Activated CD4-positive, CD25-positive, alpha-beta regulatory T cell treated with anti-CD3 and anti-CD28 coated beads, Interleukin-2, amount 50 U/mL, for 24 hours (primary cell): ENCODE measurements around the gene RNF111.
"Not testable (repeated sequence)": the region's sequence is repeated elsewhere in the genome, so short reads cannot be mapped to it uniquely, and the experiment has no call there.

ENCODE experiments used
- ATAC-seq, 2 donors: fragments of 150-1000 bp; cut with Tn5 transposase; one replicate each; pipeline ENCODE4 v1.10.0; 2021; ENCODE audit warnings: mild to moderate bottlenecking in 1 of 2, moderate library complexity in 1 of 2

The RNF111 gene

DNA sequence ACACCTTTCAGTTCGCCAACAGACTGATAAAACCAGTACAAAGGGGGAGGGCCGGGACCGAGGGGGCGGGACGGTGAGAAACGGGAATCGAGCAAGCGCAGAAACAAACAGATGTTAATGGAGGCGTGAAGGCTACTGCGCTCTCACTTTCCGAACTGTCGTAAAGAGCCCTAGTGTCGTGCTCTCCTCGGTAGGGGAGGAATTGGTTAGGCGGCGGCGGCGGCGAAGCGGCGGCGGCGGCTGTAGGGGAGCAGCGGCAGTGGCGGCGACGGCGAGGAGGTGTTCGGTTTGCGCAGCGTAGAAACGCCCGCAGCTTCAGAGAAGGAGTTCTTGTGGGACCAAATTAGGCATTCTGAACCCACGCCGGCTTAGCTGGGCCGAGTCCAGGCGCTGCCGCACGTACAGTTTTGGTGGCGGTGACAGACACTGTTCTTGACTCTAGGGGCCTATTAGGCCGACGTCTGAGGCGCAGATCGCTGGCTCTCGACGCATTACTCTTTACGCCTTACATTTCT is at the start of gene RNF111:
RNF111 (plus strand) TSS at position 173 of the 515 bp plus-strand sequence. CDS start 43,160 bp downstream, outside the sequence.
- ATAC-seq = peak; percentile 89 to 90

DNA sequence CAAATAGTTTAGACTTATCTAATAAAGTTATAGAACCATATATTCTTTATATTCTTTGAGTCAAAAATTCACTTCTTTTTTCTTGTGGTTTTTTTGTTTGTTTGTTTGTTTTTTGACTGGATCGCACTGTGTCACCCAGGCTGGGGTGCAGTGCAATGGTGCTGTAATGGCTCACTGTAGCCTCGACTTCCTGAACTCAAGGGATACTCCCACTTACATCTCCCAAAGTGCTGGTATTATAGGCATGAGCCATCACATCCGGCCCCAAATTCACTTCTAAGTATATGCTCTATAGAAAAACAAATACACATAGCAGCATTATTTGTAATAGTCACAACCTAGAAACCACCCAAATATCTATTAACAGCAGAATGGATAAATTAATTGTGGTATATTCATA is 40.3 kb upstream of the RNF111 start:
- ATAC-seq = no peak

GRCh38 chr15:58951388-58952007 is 36.0 kb upstream of the RNF111 start:
- no peak for ATAC-seq

DNA sequence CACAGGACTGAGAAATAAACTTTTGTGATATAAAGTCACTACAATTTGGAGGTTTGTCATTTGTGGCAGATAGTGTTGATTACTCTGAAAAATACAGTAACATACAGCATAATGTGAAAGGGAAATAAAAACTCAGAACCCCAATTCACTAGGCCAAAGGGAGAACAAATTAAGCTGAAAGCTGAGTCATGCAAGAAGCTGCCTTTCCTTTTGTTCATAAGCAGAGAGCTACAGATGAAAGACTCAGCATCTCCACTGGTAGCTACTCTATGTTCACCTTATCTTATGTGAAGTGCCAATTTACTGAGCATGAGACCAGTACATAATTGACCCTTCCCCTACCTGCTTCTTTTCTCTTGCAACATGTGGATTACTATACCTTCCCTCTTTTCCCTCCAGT is 34.7 kb upstream of the RNF111 start:
- peak in 1 of 2 donors; percentile 58 for ATAC-seq

DNA sequence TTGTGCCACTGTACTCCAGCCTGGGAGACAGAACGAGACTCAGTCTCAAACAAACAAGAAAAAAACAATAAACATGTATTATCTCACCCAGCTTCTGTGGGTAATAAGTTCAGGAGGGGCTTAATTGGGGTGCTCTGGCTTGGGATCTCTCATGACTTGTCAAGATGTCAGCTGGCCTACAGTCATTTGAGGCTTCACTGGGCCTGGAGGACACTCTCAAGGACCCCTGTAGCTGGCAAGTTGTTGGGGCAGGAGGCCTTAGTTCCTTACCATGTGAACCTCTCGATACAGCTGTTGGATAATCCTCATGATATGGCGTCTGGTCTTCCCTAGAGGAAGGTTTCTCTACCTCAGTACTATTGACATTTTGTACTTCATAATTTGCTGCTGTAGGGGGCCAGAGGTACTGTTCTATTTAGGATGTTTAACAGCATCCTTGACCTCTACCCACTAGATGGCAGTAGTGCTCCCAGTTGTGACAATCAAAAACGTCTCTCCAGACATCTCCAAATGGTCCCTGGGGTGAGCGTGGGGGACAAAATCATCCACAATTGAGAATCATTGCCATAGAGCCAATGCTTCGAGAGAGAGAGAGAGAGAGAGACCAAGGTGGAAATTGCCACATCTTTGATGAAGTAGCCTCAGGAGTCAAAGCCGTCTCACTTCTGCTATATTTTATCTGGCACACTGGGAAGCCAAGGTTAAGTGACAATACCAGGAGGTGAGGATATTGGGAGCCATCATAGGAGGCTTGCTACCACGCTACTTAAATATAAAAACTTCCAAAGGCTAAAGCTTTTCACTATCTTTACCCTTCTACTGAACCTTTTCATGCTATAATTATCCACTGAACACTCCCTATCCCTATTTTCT is 30.1 kb upstream of the RNF111 start:
- ATAC-seq = peak; percentile 74 to 82

DNA sequence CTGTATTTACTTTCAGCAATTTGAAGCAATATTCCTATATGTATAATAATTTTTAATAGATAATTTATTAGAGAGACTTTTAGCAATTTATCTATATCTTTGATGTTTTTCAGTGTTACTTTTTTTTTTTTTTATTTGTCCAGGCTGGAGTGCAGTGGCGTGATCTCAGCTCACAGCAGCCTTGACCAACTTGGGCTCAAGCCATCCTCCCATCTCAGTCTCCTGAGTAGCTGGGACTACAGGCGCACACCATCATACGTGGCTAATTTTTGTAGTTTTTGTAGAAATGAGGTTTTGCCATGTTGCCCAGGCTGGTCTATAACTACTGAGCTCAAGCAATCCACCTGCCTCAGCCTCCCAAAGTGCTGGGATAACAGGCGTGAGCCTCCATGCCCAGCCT is 28.7 kb upstream of the RNF111 start:
- no peak for ATAC-seq

- ATAC-seq = no peak
Observed at GRCh38 chr15:58962136-58962535, 25.3 kb upstream of the RNF111 start.

DNA sequence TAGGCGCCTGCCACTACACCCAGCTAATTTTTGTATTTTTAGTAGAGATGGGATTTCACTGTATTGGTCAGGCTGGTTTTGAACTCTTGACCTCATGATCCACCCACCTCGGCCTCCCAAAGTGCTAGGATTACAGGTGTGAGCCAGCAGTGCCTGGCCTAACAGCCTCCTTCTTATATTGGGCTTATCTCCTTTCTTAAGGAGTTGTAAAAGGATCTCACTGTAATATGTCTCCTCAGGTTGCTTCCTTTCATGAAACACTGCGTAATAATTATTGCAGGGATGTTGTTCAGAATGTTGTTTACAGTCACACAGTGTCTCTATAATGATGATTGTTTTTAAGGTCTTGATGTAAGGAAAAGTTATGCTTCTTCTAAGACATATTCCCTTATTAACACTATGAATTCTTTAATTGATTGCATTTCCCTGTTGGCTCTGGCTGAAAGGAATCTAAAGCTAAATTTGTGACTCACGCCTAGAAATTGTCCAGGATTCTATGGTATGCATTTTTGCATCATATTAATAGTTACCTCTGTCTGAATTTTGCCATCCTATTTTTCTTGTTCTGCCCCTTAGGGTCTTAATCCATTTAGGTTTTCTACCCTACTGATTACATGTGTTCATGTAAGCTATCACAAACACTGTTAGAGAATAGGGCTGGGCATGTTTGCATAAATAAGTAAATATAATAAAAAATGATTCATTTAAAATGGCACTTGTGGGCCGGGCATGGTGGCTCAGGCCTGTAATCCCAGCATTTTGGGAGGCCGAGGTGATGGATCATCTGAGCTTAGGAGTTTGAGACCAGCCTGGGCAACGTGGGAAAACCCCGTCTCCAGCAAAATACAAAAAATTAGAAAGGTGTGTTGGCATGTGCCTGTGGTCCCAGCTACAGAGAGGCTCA is 24.5 kb upstream of the RNF111 start:
- ATAC-seq = no peak

DNA sequence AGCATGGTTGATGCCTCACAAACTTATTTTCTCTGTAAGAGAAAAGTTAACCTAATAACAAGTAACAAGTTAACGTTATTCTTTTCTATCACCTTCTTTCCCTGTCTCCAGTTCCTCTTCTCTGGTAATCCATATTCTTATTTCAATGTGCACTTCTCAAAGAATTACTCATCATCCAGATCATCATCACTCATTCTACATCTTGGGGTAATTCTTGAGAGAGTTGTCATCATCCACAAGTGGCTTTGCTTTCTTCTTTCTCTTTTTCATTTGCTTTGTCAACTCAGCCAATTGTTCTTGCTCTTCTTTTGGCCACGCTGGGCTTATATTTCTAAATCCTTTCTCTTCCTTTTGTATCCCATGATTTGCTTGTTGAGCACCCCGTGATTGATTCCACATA is 20.8 kb upstream of the RNF111 start:
- peak in 1 of 2 donors; percentile 36 for ATAC-seq

GRCh38 chr15:58967479-58967878 is 20.0 kb upstream of the RNF111 start:
- no peak for ATAC-seq

DNA sequence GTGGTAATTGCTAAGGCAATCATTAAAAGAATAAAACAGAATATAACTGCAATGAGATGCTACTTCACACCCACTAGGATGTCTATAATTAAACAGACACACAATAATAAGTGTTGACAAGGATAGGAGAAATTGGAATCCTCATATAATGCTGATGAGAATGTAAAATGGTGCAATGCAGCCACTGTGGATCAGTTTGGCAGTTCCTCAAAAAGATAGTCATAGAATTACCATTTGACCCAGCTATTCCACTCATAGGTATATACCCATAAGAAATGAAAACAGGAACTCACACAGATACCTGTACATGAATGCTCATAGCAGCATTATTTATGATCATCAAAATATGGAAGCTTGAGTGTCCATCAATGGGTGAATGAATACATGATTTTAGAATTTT is 9.6 kb upstream of the RNF111 start:
- no peak for ATAC-seq

GRCh38 chr15:58980351-58980939 is 7.0 kb upstream of the RNF111 start:
- ATAC-seq = no peak

DNA sequence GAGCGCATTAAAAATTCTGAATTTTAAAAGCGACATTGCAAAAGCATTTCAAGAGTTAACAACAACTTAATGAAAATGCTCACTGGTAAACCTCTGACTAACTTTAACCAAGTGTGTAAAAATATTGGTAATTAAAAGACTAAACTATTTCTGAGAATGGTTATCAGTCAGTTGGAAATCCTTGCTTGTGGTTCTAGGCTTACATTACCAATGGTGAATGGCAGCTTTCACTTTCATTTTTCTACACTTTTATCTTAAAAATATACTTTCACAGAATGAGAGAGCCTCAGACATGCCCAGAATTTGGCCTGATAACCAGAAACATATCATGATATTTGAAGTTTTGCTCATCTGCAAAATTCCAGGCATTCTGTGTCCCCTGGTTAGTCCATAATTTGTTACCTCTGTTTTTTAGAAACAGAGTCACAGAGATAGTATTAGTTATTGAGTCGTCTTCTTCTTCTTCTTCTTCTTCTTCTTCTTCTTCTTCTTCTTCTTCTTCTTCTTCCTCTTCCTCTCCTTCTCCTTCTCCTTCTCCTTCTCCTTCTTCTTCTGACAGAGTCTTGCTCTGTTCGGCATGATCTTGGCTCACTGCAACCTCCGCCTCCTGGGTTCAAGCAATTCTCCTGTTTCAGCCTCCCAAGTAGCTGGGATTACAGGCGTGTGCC is 5.5 kb upstream of the RNF111 start:
- ATAC-seq = peak; percentile 62 to 68

DNA sequence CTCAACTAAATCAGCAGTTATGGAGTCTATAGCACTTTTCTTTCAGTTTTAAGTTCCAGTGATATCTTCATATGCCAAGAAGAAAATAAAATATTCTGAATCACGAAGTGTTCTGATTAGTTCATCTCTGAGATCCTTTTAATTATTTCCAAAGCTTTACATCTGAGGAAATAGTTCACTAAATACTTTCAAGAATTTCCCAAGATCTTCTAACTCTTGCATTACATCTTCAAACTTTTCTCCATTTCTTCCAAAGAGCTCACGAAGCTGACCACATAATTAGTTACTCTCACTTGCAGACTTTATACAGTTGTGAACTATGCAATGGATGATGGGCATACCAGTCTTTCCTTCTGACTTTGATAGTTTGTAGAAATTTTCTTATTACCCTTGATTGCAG is 4.2 kb upstream of the RNF111 start:
- no peak for ATAC-seq

- no peak for ATAC-seq
Observed at GRCh38 chr15:58985443-58985842, 2.0 kb upstream of the RNF111 start.

GRCh38 chr15:58987036-58987435 is 427 bp upstream of the RNF111 start:
- peak in 1 of 2 donors; percentile 2 for ATAC-seq

GRCh38 chr15:58988006-58988785 is 733 bp downstream of the RNF111 start:
- peak; percentile 52 to 53 for ATAC-seq

GRCh38 chr15:58992181-58992580 is 4.7 kb downstream of the RNF111 start:
- no peak for ATAC-seq

DNA sequence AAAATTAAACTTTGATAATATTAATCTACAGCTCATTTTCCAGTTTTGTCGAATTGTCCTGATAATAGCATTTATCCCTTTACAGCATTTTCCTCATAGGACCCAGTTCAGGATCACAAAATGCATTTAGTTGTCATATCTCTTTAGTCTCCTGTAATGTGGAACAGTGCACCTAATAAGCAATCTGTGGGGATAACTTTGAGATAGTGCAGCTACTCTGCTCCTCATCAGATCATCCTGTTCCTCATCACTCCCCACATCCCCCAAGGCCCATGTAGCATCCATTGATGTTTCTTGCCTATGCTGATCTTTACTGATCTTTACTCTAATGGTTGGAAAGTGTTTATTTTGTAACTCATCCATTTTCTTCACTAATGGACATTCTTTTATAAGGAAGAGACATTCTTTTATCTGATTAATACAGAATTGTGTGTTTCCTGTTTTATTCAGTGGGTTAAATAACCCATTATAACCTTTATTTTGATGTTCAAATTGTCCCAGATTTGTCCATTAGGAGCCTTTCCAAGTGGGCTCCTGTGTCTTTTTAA is 7.5 kb downstream of the RNF111 start:
- no peak for ATAC-seq

DNA sequence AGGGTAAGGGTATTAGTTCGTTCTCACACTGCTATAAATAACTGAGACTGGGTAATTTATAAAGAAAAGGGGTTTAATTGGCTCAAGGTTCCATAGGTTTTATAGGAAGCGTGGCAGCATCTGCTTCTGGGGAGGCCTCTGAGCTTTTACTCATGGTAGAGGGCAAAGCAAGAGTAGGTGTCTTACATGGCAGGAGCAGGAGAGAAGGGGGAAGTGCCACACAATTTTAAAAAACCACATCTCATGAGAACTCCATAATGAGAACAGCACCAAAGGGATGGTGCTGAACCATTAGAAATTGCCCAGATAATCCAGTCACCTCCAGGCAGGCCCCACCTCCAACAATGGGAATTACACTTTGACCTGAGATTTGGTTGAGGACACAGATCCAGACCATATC is 12.2 kb downstream of the RNF111 start:
- ATAC-seq = no peak

DNA sequence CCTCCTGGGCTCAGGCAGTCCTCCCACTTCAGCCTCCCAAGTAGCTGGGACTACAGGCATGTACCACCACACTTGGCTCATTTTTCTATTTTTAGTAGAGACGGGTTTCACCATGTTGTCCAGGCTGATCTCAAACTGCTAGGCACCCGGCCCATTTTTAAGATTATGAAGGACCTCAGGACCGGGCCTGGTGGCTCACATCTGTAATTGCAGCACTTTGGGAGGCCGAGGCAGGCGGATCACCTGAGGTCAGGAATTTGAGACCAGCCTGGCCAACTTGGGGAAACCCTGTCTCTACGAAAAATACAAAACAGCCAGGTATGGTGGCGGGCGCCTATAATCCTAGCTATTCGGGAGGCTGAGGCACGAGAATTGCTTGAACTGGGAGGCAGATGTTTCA is 12.8 kb downstream of the RNF111 start:
- ATAC-seq = not testable (repeated sequence)
